OCI-LY7 (cell line): Measurements from ENCODE around the gene BCO2. TPM values are rescaled to one million over a fixed set of nuclear protein-coding genes. Genes with fewer than 3 reads are reported as not detected.
"Not testable (repeated sequence)": the region's sequence is repeated elsewhere in the genome, so short reads cannot be mapped to it uniquely, and the experiment has no call there.

Experiments used
- BruUV-seq: library from RNA; stranded (reverse); fragments of 400-500 nt; replicated peaks from 2 replicates; lab custom pipeline; 2021; lab: Mats Ljungman, UMichigan
- CTCF ChIA-PET: fragments of 300-600 bp; sonication (Branson Sonifier 250); formaldehyde crosslinking; loops from one replicate; lab custom pipeline; 2022; ENCODE audit warnings: antibody characterized with exemption; ENCODE audit not compliant: unreplicated experiment; lab: Charles Lee
- POLR2A ChIA-PET: fragments of 300-600 bp; sonication (Branson Sonifier 250); formaldehyde crosslinking; loops from one replicate; lab custom pipeline; 2022; ENCODE audit warnings: antibody characterized with exemption; lab: Charles Lee
- DNase-seq: peaks from one replicate; pipeline ENCODE4 v3.0.0-alpha.2; 2015; ENCODE audit warnings: low spot score
- H2AFZ ChIP-seq: fragments of 200-600 bp; sonication (generic), shearing (Covaris generic); 2 replicates; pipeline ENCODE4 v1.6.1; 2014; ENCODE audit warnings: mild to moderate bottlenecking, antibody characterized with exemption, low read length, moderate library complexity
- H3K27ac ChIP-seq: fragments of 200-600 bp; sonication (generic); 2 replicates; pipeline ENCODE4 v1.5.1; 2014; ENCODE audit warnings: mixed run types, low read depth, mild to moderate bottlenecking, moderate library complexity, low read length, inconsistent platforms; ENCODE audit not compliant: poor library complexity, severe bottlenecking
- H3K36me3 ChIP-seq: fragments of 200-600 bp; sonication (generic); 2 replicates; pipeline ENCODE4 v1.6.1; 2014; ENCODE audit warnings: mild to moderate bottlenecking, antibody characterized with exemption, low read length, moderate library complexity, mixed read lengths; ENCODE audit not compliant: insufficient read depth
- H3K4me1 ChIP-seq: fragments of 200-600 bp; sonication (generic); 2 replicates; pipeline ENCODE4 v1.5.1; 2014; ENCODE audit warnings: mild to moderate bottlenecking, low read length; ENCODE audit not compliant: insufficient read depth, poor library complexity, severe bottlenecking
- H3K4me2 ChIP-seq: fragments of 200-600 bp; sonication (generic); 2 replicates; pipeline ENCODE4 v1.6.1; 2014; ENCODE audit warnings: mild to moderate bottlenecking, low read length
- H3K4me3 ChIP-seq: fragments of 200-600 bp; sonication (generic); 2 replicates; pipeline ENCODE4 v1.5.1; 2014; ENCODE audit warnings: mild to moderate bottlenecking, low read depth, low read length; ENCODE audit not compliant: poor library complexity, severe bottlenecking
- H3K79me2 ChIP-seq: fragments of 200-600 bp; sonication (generic); 2 replicates; pipeline ENCODE4 v1.6.1; 2016; ENCODE audit warnings: low read depth, mild to moderate bottlenecking, low read length, moderate library complexity, mixed read lengths; ENCODE audit not compliant: insufficient read depth
- H3K9me2 ChIP-seq: fragments of 200-600 bp; sonication (generic); 2 replicates; pipeline ENCODE4 v1.6.1; 2016; ENCODE audit warnings: mild to moderate bottlenecking, low read length, mixed read lengths; ENCODE audit not compliant: insufficient read depth
- H3K9me3 ChIP-seq: fragments of 200-600 bp; sonication (generic); 2 replicates; pipeline ENCODE4 v1.6.1; 2014; ENCODE audit warnings: mild to moderate bottlenecking, mixed run types, low read length, mixed read lengths
- H4K20me1 ChIP-seq: fragments of 200-600 bp; sonication (generic); 2 replicates; pipeline ENCODE4 v1.6.1; 2014; ENCODE audit warnings: mild to moderate bottlenecking, antibody characterized with exemption, low read length, moderate library complexity, mixed read lengths; ENCODE audit not compliant: insufficient read depth
- EZH2phosphoT487 ChIP-seq: fragments of 200-600 bp; sonication (generic); IDR thresholded peaks from 2 replicates; pipeline ENCODE4 v1.6.1; 2018; ENCODE audit warnings: low read depth, borderline replicate concordance, mild to moderate bottlenecking, mixed run types, antibody characterized with exemption, low read length, moderate library complexity, mixed read lengths
- intact Hi-C: fragments of 100-400 bp; cut with micrococcal nuclease; formaldehyde crosslinking; loops from one replicate; pipeline ENCODE4 v1.10.0; 2022; ENCODE audit not compliant: unreplicated experiment
- total RNA-seq, 2 experiments: library from RNA; depleted of rRNA in 1 of 2; stranded (reverse); fragments of >200 nt in 1 of 2; shearing (Covaris generic) in 1 of 2; gene quantifications; 2 replicates each; pipeline ENCODE4 v1.2.3, GENCODE V29; 2014 to 2022
- TF ChIP-seq, protein P1 (sequence below): fragments of 200-600 bp; sonication (generic); conservative IDR thresholded peaks from 2 replicates; pipeline ENCODE4 v1.5.1; 2014; ENCODE audit warnings: mild to moderate bottlenecking, antibody characterized with exemption, low read length, moderate library complexity, mixed read lengths

The BCO2 gene
- total RNA-seq, 2 experiments from 2014 or later = 0.60 to 1.2 TPM

DNA sequence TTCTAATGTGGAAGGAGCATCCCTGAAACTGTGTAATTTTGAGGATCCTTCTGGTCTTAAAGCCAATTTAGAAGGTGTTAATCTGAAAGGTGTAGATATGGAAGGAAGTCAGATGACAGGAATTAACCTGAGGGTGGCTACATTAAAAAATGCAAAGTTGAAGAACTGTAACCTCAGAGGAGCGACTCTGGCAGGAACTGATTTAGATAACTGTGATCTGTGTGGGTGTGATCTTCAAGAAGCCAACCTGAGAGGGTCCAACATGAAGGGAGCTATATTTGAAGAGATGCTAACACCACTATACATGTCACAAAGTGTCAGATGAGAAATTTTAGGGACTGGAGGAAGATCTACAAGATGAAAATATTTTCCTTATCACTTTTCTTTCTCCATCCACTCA is 7.6 kb downstream of the BCO2 start:
- ChIA-PET POLR2A (no interaction called here), CTCF (no interaction called here)
- Histone ChIP-seq H3K4me1 (peaks cover 8% of the 10 kb centered on the region), H3K4me2 (no peak overlapping the region), H3K27ac (no peak overlapping the region), H3K4me3 (no peak overlapping the region), H3K9me3 (no peaks in the 10 kb centered on the region), H2AFZ (no peak overlapping the region), H4K20me1 (no peaks in the 10 kb centered on the region), H3K79me2 (no peaks in the 10 kb centered on the region), H3K36me3 (no peaks in the 10 kb centered on the region), H3K9me2 (no peaks in the 10 kb centered on the region)
- BruUV-seq = no TSS peak
- intact Hi-C loops = no loop called here
- TF ChIP-seq EZH2phosphoT487 = no peak
- TF ChIP-seq, protein P1, sequence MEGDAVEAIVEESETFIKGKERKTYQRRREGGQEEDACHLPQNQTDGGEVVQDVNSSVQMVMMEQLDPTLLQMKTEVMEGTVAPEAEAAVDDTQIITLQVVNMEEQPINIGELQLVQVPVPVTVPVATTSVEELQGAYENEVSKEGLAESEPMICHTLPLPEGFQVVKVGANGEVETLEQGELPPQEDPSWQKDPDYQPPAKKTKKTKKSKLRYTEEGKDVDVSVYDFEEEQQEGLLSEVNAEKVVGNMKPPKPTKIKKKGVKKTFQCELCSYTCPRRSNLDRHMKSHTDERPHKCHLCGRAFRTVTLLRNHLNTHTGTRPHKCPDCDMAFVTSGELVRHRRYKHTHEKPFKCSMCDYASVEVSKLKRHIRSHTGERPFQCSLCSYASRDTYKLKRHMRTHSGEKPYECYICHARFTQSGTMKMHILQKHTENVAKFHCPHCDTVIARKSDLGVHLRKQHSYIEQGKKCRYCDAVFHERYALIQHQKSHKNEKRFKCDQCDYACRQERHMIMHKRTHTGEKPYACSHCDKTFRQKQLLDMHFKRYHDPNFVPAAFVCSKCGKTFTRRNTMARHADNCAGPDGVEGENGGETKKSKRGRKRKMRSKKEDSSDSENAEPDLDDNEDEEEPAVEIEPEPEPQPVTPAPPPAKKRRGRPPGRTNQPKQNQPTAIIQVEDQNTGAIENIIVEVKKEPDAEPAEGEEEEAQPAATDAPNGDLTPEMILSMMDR = no peak
- DNase-seq = no peak

DNA sequence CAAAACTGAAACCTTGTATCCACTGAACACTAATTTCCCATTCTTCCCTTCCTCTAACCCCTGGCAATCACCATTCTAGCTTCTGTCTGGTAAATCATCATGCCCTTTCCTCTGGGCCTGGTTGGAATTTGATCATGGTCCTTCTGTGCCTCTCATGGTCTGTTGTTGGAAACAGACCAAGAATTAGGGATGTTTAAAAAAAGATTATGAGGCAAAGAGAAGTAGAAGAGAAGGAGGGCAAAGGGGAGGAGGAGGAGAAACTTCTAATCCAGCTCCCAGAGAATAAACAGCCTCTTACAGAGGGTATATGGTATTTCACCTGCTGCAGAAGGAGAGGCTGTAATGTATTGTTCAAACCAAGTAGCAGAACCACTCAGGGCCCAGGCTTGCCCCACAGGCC is 10.6 kb downstream of the BCO2 start:
- DNase-seq = no peak
- Histone ChIP-seq H2AFZ (no peak overlapping the region), H3K79me2 (no peaks in the 10 kb centered on the region), H3K4me2 (no peak overlapping the region), H3K4me1 (no peaks in the 10 kb centered on the region), H3K27ac (no peak overlapping the region), H3K9me3 (no peaks in the 10 kb centered on the region), H3K9me2 (no peaks in the 10 kb centered on the region), H3K36me3 (no peaks in the 10 kb centered on the region), H4K20me1 (no peaks in the 10 kb centered on the region), H3K4me3 (no peak overlapping the region)
- no peak for TF ChIP-seq EZH2phosphoT487
- TF ChIP-seq, protein P1 = no peak
- intact Hi-C loops = no loop called here
- no TSS peak for BruUV-seq
- ChIA-PET CTCF (no interaction called here), POLR2A (no interaction called here)

DNA sequence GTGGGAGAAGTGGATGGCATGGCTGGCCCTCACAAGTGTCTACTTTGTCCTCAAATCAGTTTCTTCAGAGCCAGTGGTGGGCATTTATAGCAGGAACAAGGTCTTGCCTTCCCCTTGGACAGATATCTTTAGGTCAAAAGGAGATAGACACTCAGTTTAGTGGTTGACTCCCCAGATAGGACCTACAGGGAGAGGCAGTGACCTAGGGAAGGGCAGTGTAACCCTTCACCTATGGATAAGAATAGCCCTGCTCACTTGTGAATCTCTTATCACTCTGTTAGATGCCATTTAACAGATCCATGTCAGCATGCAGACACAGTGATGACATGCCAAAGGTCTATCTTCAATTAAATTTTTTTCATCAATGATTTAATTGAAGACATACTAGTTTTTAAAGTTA is 11.0 kb downstream of the BCO2 start:
- DNase-seq = no peak
- POLR2A ChIA-PET = no interaction called here
- Histone ChIP-seq H3K4me1 (no peaks in the 10 kb centered on the region), H3K9me3 (no peaks in the 10 kb centered on the region), H2AFZ (no peak overlapping the region), H3K79me2 (no peaks in the 10 kb centered on the region), H3K27ac (no peak overlapping the region), H3K4me2 (no peak overlapping the region), H3K36me3 (no peaks in the 10 kb centered on the region), H3K4me3 (no peak overlapping the region), H4K20me1 (no peaks in the 10 kb centered on the region), H3K9me2 (no peaks in the 10 kb centered on the region)
- no TSS peak for BruUV-seq
- TF ChIP-seq, protein P1 = no peak
- TF ChIP-seq EZH2phosphoT487 = no peak
- intact Hi-C loops = no loop called here
- CTCF ChIA-PET = no interaction called here

DNA sequence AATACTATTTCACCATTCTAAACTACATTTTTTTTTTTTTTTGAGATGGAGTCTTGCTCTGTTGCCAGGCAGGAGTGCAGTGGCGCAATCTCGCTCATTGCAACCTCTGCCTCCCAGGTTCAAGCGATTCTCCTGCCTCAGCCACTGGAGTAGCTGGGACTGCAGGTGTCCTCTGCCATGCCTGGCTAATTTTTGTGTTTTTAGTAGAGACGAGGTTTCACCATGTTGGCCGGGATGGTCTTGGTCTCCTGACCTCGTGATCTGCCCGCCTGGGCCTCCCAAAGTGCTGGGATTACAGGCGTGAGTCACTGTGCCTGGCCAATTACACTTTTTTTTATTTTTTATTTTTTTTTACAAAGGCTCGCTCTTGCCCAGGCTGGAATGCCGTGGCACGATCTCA is 19.8 kb downstream of the BCO2 start:
- H3K4me3 ChIP-seq, BruUV-seq, DNase-seq, H3K79me2 ChIP-seq, H2AFZ ChIP-seq, H3K36me3 ChIP-seq, H3K9me2 ChIP-seq, H3K9me3 ChIP-seq, H3K27ac ChIP-seq, H4K20me1 ChIP-seq, H3K4me2 ChIP-seq, POLR2A ChIA-PET, intact Hi-C loops, CTCF ChIA-PET, H3K4me1 ChIP-seq: not testable (repeated sequence)
